Measurements from ENCODE around the gene EFCAB5. TPM values are rescaled to one million over a fixed set of nuclear protein-coding genes. Genes with fewer than 3 reads are reported as not detected.

The EFCAB5 gene
- total RNA-seq, 2 donors from 2014 or later: 1.3 to 1.6 TPM

- DNase-seq: no peak
- no peaks in the 10 kb centered on the region for H3K9me3 ChIP-seq
- H3K4me3 ChIP-seq: no peak overlapping the region
- no peaks in the 10 kb centered on the region for H3K27me3 ChIP-seq
- no peaks in the 10 kb centered on the region for H3K36me3 ChIP-seq
- intact Hi-C loops (cut with DNase I): no loop called here
- TF ChIP-seq CTCF (IDR thresholded peaks at IDR 0.05): no peak
- H3K27ac ChIP-seq: no peak overlapping the region
- H3K9ac ChIP-seq (ENCODE audit: low read depth in 2 of 2, low read length in 2 of 2): no peak overlapping the region
- H3K4me1 ChIP-seq: no peaks in the 10 kb centered on the region
Measured at GRCh38 chr17:30064738-30065137, 123.3 kb downstream of the EFCAB5 start.

- no peaks in the 10 kb centered on the region for H3K9me3 ChIP-seq
- no peaks in the 10 kb centered on the region for H3K36me3 ChIP-seq
- TF ChIP-seq CTCF (IDR thresholded peaks at IDR 0.05): no peak
- no peak overlapping the region for H3K27ac ChIP-seq
- no peak for DNase-seq
- no peak overlapping the region for H3K9ac ChIP-seq (ENCODE audit: low read depth in 2 of 2, low read length in 2 of 2)
- intact Hi-C loops (cut with DNase I): no loop called here
- no peaks in the 10 kb centered on the region for H3K4me1 ChIP-seq
- H3K4me3 ChIP-seq: no peak overlapping the region
- no peaks in the 10 kb centered on the region for H3K27me3 ChIP-seq
Measured at GRCh38 chr17:30068465-30068864, 127.0 kb downstream of the EFCAB5 start.

GRCh38 chr17:30074254-30074653 lies 132.8 kb downstream of the EFCAB5 start:
- Histone ChIP-seq H3K27me3 (no peaks in the 10 kb centered on the region), H3K4me1 (no peaks in the 10 kb centered on the region), H3K9ac (ENCODE audit: low read depth in 2 of 2, low read length in 2 of 2) (no peak overlapping the region), H3K36me3 (no peaks in the 10 kb centered on the region), H3K27ac (no peak overlapping the region), H3K9me3 (no peaks in the 10 kb centered on the region), H3K4me3 (no peak overlapping the region)
- intact Hi-C loops (cut with DNase I): no loop called here
- no peak for DNase-seq
- TF ChIP-seq CTCF (IDR thresholded peaks at IDR 0.05): no peak

GRCh38 chr17:30074730-30075129 lies 133.3 kb downstream of the EFCAB5 start:
- Histone ChIP-seq H3K27me3 (no peaks in the 10 kb centered on the region), H3K36me3 (no peaks in the 10 kb centered on the region), H3K9ac (ENCODE audit: low read depth in 2 of 2, low read length in 2 of 2) (no peak overlapping the region), H3K4me1 (no peaks in the 10 kb centered on the region), H3K27ac (no peak overlapping the region), H3K9me3 (no peaks in the 10 kb centered on the region), H3K4me3 (no peak overlapping the region)
- intact Hi-C loops (cut with DNase I): no loop called here
- no peak for DNase-seq
- no peak for TF ChIP-seq CTCF (IDR thresholded peaks at IDR 0.05)

GRCh38 chr17:30082773-30083172 lies 141.3 kb downstream of the EFCAB5 start:
- DNase-seq: no peak
- Histone ChIP-seq H3K27me3 (no peaks in the 10 kb centered on the region), H3K27ac (no peak overlapping the region), H3K4me1 (no peaks in the 10 kb centered on the region), H3K36me3 (no peaks in the 10 kb centered on the region), H3K4me3 (no peak overlapping the region), H3K9me3 (no peaks in the 10 kb centered on the region), H3K9ac (ENCODE audit: low read depth in 2 of 2, low read length in 2 of 2) (no peak overlapping the region)
- intact Hi-C loops (cut with DNase I): no loop called here
- no peak for TF ChIP-seq CTCF (IDR thresholded peaks at IDR 0.05)

- no peaks in the 10 kb centered on the region for H3K4me1 ChIP-seq
- no peak overlapping the region for H3K27ac ChIP-seq
- H3K27me3 ChIP-seq: no peaks in the 10 kb centered on the region
- DNase-seq: no peak
- no peaks in the 10 kb centered on the region for H3K9me3 ChIP-seq
- no peak for TF ChIP-seq CTCF (IDR thresholded peaks at IDR 0.05)
- no peaks in the 10 kb centered on the region for H3K36me3 ChIP-seq
- H3K4me3 ChIP-seq: no peak overlapping the region
- no peak overlapping the region for H3K9ac ChIP-seq (ENCODE audit: low read depth in 2 of 2, low read length in 2 of 2)
- intact Hi-C loops (cut with DNase I): no loop called here
Measured at GRCh38 chr17:30084788-30085187, 143.4 kb downstream of the EFCAB5 start.

All from colonic mucosa (tissue), 4 donors.